Measurements from ENCODE around the gene VCAN. TPM values are rescaled to one million over a fixed set of nuclear protein-coding genes. Genes with fewer than 3 reads are reported as not detected.
A peak's percentile ranks its signal among the peaks of the same experiment; 100 is the strongest.

The VCAN gene
- total RNA-seq, 2 experiments from 2014 or later, result under 0.01 TPM; not detected in 1

- POLR2A ChIA-PET, result no interaction called here
- Histone ChIP-seq H3K79me2 (ENCODE audit: insufficient read depth, low read depth, low read length) (no peaks in the 10 kb centered on the region), H3K9me2 (ENCODE audit: insufficient read depth, low read length) (no peaks in the 10 kb centered on the region), H4K20me1 (ENCODE audit: insufficient read depth, low read length) (no peaks in the 10 kb centered on the region), H3K4me1 (ENCODE audit: insufficient read depth, low read length, poor library complexity, severe bottlenecking) (no peaks in the 10 kb centered on the region), H2AFZ (ENCODE audit: low read length) (no peak overlapping the region), H3K4me2 (ENCODE audit: low read length) (no peak overlapping the region), H3K27ac (ENCODE audit: low read depth, low read length, poor library complexity, severe bottlenecking) (no peak overlapping the region), H3K9me3 (ENCODE audit: low read length) (no peaks in the 10 kb centered on the region), H3K36me3 (ENCODE audit: insufficient read depth, low read length) (no peaks in the 10 kb centered on the region), H3K4me3 (ENCODE audit: low read depth, low read length, poor library complexity, severe bottlenecking) (no peak overlapping the region)
- no peak for DNase-seq (ENCODE audit: low spot score)
- BruUV-seq (replicated peaks), result no TSS peak
- CTCF ChIA-PET (ENCODE audit: unreplicated experiment), result no interaction called here
- intact Hi-C loops (cut with micrococcal nuclease; ENCODE audit: unreplicated experiment), result no loop called here
- TF ChIP-seq CTCF (conservative IDR thresholded peaks at IDR 0.05; ENCODE audit: low read length) (no peak), EZH2phosphoT487 (IDR thresholded peaks at IDR 0.05; ENCODE audit: borderline replicate concordance, low read depth, low read length) (no peak)
Observed at GRCh38 chr5:83472508-83473345, 1.2 kb downstream of the VCAN start.

- Histone ChIP-seq H3K4me2 (ENCODE audit: low read length) (no peak overlapping the region), H3K36me3 (ENCODE audit: insufficient read depth, low read length) (no peaks in the 10 kb centered on the region), H3K4me3 (ENCODE audit: low read depth, low read length, poor library complexity, severe bottlenecking) (no peak overlapping the region), H3K9me3 (ENCODE audit: low read length) (no peaks in the 10 kb centered on the region), H3K9me2 (ENCODE audit: insufficient read depth, low read length) (no peaks in the 10 kb centered on the region), H3K4me1 (ENCODE audit: insufficient read depth, low read length, poor library complexity, severe bottlenecking) (no peaks in the 10 kb centered on the region), H3K27ac (ENCODE audit: low read depth, low read length, poor library complexity, severe bottlenecking) (no peak overlapping the region), H4K20me1 (ENCODE audit: insufficient read depth, low read length) (no peaks in the 10 kb centered on the region), H3K79me2 (ENCODE audit: insufficient read depth, low read depth, low read length) (no peaks in the 10 kb centered on the region), H2AFZ (ENCODE audit: low read length) (no peak overlapping the region)
- CTCF ChIA-PET (ENCODE audit: unreplicated experiment), result no interaction called here
- TF ChIP-seq EZH2phosphoT487 (IDR thresholded peaks at IDR 0.05; ENCODE audit: borderline replicate concordance, low read depth, low read length) (no peak), CTCF (conservative IDR thresholded peaks at IDR 0.05; ENCODE audit: low read length) (peak; percentile 70)
- POLR2A ChIA-PET, result no interaction called here
- no TSS peak for BruUV-seq (replicated peaks)
- no peak for DNase-seq (ENCODE audit: low spot score)
- intact Hi-C loops (cut with micrococcal nuclease; ENCODE audit: unreplicated experiment), result no loop called here
Observed at GRCh38 chr5:83473346-83474160, 2.0 kb downstream of the VCAN start.
